Inferior parietal cortex (tissue), 1 donor: ENCODE results near the gene MAP4K4.
"Not testable (repeated sequence)": the region's sequence is repeated elsewhere in the genome, so short reads cannot be mapped to it uniquely, and the experiment has no call there.

Experiments used
- DNase-seq: peaks from one replicate; pipeline ENCODE4 v3.0.0-alpha.2; 2016; ENCODE audit errors: extremely low spot score

MAP4K4 gene

GRCh38 chr2:101742547-101742946, 45.0 kb downstream of the MAP4K4 start:
- DNase-seq: no peak

DNA sequence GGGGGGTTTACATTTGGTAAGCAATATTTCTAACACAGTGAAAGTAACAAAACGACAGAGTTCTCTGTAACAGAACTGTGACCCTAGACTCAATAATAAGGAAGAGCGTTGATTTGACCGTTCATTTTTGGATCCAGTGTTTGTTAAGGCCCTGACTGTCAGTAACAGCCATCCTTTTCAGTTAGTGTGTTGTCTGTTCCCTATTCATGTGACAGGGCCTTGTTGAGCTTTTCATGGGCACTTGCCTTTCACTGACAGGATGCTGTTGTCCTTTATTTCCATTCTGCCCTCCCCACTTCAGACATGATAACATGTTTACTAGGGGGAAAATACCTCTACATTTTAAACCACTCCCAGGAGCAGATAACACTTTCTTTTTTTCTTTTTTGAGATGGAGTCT, 45.8 kb downstream of the MAP4K4 start:
- no peak for DNase-seq

DNA sequence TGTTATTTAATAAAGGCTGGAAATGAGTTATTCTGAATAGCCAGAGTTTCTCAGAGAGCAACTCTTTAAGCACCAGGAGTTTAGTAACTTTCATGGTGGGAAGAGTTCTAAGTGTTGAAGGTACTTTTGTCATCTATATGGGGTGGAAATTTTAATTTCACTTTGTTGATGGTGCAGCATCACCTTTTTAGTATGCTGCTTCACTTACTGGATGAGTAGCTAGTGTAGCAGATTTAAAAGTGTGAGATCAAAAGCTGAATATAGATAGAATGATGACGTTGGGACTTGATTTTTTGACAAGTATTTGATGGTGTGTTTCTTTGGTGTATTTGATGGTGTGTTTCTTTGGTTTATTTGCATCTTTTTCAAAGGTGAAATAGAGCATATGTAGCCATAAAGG, 47.3 kb downstream of the MAP4K4 start:
- DNase-seq: no peak

- peak; percentile 34 for DNase-seq
Observed at GRCh38 chr2:101745711-101746694, 48.5 kb downstream of the MAP4K4 start.

DNA sequence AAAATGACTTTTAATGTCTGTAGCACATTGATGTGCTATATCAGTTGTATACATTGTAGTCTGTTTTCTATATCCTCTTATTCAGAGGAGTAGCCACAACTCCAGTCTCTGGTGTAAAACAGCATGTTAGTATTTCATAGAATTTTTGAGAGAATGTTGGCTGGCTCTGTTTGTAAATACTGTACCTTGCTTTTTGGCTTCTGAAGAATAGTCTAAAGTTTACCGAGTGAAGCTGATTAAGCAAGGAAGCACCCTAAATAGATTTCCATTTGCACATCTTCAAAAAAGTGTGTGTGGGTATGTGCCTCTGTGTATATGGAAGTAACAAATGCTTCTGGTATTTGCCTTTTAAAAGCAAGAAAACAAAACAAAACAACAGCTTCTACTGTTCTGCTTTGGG, 50.5 kb downstream of the MAP4K4 start:
- DNase-seq: no peak

- not testable (repeated sequence) for DNase-seq
Observed at GRCh38 chr2:101748462-101748861, 51.0 kb downstream of the MAP4K4 start.

DNA sequence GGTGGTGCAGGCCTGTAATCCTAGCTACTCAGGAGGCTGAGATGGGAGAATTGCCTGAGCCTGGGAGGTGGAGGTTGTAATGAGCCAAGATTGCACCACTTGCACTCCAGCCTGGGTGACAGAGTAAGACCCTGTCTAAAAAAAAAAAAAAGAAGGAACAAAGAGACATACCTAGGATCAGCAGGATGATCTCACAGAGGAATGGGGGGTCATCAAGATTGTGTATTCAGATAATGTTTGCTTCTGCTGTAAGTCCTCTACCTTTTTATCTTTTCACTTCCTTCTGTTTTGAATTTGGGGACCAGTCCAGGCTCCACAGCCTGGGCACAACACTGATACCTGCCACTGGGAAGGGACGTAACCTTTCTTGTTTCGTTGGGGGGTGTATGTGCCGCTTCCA, 53.2 kb downstream of the MAP4K4 start:
- DNase-seq: no peak

DNA sequence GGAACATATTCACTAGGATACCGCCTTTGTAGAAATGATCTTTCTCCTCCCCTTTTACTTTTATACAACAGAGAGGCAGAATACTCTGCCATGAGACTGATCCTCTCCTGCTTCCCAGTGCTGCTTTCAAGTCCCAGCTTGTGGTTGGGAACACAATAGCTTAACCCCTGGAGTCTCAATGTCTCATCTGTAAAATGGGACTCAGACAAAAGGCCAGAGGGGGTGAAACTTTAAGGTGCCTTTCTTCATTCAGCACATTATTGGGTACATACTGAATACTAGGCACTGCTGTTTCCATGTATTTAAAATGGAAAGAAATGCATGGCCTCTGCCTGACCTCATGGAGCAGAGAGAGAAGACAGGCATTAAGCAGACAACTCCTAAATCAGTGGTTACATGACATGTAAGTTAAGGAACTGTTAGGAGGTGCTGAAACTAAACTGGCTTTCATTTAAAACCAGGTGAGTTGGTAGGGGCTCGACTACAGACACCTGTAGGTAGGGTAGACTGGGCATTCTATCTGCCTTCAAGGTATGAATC, 53.8 kb downstream of the MAP4K4 start:
- no peak for DNase-seq

GRCh38 chr2:101751875-101752619, 54.5 kb downstream of the MAP4K4 start:
- DNase-seq: no peak

GRCh38 chr2:101752716-101753616, 55.5 kb downstream of the MAP4K4 start:
- DNase-seq: peak; percentile 78

GRCh38 chr2:101753720-101754490, 56.4 kb downstream of the MAP4K4 start:
- no peak for DNase-seq

GRCh38 chr2:101754618-101755017, 57.1 kb downstream of the MAP4K4 start:
- DNase-seq: no peak

- DNase-seq: no peak
Observed at GRCh38 chr2:101756266-101756665, 58.8 kb downstream of the MAP4K4 start.

DNA sequence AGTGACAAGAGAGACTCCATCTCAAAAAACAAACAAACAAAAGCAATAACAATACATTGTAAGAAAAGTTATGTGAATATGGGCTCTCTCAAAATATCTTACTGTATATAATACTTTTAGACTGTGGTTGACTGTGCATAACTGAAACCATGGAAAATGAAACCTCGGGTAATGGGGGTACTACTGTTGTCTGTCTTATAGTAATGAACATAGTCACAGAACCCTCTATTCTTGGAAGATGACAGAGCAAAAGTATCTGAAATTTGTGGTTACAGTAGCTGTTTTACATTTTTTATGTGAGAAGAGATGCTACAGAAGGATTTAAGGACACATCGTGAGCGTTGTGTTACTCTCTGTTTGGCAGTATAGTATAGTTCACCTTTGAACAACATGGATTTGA, 60.5 kb downstream of the MAP4K4 start:
- no peak for DNase-seq

DNA sequence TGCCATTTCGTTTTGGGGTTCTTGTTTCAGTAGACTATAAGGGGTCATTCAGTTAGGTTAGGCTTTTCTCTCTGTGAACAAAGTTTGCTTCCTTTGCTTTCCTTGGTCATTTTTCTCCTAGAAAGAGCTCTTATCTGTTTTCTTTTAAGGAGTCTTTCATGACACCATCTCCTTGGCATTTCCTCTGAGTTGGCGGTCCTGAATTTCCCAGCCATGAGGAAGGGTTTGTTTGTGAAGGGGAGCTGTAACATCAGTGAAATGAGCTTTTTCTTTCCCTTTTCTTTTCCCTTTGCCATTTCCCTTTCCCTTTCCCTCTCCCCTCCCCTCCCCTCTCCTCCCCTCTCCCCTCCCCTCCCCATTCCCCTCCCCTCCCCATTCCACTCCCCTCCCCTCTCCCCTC, 61.7 kb downstream of the MAP4K4 start:
- DNase-seq: no peak

DNA sequence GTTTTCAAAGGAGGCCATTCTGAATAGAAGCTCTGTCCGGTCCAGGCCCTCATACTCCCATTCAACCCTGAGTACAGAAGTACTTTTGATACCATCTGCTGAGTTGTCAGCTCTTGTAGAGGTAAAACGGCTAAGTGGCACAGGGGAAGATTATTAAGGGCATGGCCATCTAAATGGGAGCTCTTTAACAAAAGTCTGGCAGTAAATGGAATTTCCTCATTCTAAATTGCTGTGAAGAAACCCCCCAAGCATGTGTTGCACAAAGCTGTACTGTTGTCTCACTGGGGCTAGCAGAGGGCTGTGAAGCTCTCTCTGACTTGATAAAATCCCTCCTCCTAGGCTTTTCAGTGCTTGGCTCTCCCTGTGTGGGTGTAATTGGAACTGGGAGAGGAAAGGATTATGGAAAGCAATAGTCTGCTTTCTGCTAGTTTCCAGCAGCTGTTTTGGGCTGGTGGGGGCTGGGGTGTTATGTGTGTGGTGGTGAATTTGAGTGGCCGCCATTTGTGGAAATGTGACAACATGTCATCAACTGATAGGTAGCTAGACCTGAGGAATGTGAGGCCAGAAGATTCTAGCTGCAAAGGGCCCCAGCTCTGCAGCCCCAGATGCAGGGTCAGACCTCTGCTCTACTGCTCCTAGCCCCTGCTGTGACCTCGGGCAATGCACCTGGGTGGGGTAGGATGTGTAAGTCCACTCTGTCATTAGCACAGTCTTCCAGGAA, 65.1 kb downstream of the MAP4K4 start:
- no peak for DNase-seq

GRCh38 chr2:101763496-101764333, 66.2 kb downstream of the MAP4K4 start:
- DNase-seq: no peak

DNA sequence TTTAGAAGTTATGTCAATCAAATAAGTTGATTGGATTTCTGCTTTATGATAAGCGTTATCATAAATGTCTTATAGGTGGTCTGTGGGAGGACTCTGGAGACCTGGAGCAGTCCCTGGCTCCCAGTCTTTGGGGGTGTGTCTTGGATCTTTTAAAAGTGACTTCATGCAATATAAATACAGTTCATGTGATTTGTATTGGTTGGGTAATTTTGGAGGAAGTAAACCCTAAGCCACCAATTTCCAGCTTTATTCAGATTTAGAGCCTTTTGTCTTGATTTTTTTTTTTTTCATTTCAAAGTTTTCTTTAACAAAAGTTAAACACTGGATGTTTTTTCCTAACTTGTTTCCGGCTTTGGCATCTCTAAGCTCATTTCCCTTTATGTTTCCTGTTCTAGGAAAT, 68.8 kb downstream of the MAP4K4 start:
- no peak for DNase-seq
